Ecto neural progenitor cell (in vitro differentiated cells): ENCODE results near the gene ATP7A.
"Not testable (repeated sequence)": the region's sequence is repeated elsewhere in the genome, so short reads cannot be mapped to it uniquely, and the experiment has no call there.

Source experiments
- DNase-seq: peaks from one replicate; pipeline ENCODE4 v3.0.0-alpha.2; 2018; ENCODE audit warnings: low spot score

The ATP7A gene

DNA sequence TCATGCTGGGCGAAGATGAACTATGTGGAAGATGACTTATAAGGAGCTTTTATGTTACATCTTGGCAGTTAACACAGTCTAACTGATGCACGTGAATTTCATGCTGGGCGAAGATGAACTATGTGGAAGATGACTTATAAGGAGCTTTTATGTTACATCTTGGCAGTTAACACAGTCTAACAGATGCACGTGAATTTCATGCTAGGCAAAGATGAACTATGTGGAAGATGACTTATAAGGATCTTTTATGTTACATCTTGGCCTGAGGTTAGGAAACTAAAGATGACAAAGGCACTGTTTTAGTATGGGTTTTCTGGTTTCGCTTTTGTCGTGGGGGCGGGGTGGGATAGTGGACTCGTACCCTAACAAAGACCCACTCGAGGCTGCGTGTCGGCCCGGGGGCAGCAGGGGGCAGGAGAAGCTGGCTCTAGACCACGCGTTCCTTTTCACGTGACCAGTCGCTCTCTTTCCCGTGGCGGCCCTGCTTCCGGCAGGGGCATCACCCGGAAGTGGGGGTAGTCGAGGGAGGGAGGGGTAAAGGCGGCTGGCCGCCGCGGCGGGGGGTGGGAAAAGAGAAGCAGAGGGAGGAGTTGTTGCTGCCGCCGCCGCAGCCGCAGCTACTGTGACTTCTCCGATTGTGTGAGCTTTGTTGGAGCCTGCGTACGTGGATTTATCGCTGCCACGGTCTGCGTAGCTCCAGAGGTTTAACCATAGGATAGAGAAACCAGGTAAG lies at the start of gene ATP7A:
Gene ATP7A (plus strand): TSS at position 586 of the 733 bp plus-strand sequence. CDS start 60,949 bp downstream, outside the sequence.
- peak; percentile 87 for DNase-seq

DNA sequence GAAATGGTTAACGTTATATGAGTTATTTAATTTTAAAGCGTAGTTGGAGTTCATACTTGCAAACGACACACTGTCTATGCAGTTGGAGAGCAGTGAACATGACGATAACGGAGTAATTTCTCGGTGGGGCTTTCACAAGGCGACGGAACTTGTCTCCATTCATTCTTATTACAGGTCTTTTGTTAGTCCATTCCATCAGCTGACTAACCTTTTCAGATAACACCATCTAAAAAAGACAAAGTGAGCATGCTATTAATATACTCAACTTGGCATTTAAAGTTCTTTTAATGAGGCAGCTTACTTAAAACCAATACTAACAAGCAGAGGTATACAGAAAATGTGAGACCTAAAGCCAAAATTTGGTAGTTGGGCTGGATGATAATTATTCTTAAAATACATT lies 35.1 kb upstream of the ATP7A start:
- no peak for DNase-seq

DNA sequence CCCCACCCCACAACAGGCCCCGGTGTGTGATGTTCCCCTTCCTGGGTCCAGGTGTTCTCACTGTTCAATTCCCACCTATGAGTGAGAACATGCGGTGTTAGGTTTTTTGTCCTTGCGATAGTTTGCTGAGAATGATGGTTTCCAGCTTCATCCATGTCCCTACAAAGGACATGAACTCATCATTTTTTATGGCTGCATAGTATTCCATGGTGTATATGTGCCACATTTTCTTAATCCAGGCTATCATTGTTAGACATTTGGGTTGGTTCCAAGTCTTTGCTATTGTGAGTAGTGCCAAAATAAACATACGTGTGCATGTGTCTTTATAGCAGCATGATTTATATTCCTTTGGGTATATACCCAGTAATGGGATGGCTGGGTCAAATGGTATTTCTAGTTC lies 29.1 kb upstream of the ATP7A start:
- DNase-seq = not testable (repeated sequence)

DNA sequence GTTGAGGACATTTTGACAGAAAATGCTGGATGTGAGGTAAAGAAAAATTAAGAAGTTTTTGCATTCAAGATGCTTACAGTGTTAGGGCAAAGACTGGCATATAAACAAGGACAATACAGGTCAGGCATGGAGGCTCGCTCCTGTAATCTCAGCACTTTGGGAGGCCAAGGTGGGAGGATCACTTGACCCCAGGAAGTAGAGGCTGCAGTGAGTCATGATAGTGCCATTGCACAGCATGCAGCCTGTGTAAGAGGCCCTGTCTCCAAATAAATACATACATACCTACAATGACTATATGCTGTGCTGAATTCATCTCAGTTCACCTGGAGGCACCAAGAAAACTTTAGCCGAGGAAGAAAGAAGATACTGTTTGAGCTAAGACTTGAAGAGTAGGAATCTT lies 17.6 kb upstream of the ATP7A start:
- DNase-seq = no peak

DNA sequence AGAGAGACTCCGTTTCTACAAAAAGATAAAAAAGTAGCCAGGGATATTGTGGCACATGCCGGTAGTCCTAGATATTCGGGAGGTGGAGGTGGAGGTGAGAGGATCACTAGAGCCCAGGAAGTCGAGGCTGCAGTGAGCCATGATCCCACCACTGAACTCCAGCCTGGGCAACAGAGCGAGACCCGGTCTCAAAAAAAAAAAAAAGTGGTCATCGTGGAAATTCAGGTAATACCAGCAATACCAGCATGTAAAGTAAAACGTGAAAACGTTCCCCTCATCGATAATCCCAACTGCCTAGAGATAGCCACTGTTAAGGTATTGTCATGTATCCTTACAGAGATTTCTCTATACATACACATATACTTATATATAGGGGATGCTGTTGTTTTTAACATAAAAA lies 16.8 kb upstream of the ATP7A start:
- DNase-seq = no peak

DNA sequence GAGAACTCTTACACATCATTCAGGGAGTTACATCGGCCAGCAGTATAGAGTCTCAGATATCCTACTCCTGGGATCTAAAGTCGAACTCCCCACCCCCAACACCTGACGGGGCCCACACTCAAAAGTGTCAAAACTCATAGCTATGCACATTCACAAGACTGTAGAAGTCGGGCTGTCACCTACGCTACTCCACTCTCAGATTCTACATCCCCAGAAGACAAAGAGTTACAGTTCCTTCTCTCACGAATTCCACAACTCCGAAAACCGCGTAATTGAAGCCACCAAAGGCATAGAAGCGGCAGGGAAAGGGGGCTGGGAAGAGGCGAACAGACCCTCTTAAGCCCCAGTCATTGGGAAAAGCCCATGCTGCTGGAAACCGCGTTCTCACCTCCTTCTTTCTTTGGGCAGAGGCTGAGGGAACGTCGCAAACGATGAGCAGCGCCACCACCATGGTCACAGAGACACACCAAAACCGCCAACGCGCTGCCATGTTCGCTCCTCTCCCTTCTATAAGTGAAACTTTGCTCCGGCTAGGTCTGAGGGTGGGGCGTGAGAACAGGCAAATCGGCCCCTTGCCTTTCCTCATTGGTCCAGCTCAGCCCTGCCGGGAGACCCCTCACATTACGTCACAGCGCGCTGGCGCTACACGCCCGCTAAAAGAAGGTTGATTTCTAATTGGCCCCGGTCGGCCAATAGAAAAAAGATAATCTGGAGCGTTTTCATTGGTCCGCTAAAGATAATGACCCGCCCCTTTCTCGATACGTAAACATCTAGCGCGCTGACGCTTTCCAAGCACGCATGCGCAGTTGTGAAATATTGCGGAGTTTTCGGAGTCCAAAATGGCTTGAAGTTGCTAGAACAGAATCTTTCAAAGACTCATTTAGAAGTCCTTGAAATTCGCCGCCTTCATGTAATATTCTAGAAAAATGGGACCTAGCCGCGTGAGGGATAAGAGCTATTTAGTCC lies 15.3 kb upstream of the ATP7A start, which contains the start of gene MAGT1:
Gene MAGT1 (minus strand): TSS at position 515 of the 966 bp plus-strand sequence. CDS start 25 bp downstream, at position 490.
- peak; percentile 89 for DNase-seq

DNA sequence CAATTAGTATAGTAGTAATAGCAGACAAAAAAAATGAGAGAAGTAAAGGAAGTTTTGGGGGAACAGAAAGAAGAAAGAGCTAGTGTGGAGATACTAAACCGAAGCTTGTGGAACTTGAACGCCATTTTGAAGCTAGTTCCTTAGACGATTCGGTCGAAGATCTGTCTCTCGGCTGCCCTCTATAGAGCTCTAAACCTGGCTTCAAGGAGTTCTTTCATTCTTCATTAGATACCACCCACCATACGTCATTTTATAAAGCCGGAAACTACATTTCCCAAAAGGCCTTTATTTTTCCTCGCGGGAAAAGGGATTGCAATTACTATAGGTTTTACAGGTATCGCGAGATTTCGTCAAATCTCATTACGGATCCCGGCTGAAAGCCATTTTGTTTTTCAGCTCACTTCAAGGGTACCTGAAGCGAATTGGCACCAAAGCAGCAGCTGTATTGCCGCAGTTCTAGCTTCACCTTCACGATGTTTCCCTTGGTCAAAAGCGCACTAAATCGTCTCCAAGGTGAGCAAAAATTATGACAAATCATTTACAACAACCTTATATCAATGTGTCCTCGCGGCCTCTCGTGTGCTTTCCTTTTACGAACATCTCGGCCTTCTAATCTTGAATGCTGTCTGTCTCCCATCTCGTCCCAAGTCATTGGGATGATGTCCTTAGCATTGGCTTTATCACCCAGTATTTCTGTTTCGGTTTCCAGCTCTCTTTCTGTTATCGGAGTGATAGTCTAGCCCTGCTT lies 11.2 kb upstream of the ATP7A start, which contains the start of gene COX7B:
Gene COX7B (plus strand): TSS at position 388 of the 748 bp plus-strand sequence. CDS start 86 bp downstream, at position 474.
- peak; percentile 67 for DNase-seq

DNA sequence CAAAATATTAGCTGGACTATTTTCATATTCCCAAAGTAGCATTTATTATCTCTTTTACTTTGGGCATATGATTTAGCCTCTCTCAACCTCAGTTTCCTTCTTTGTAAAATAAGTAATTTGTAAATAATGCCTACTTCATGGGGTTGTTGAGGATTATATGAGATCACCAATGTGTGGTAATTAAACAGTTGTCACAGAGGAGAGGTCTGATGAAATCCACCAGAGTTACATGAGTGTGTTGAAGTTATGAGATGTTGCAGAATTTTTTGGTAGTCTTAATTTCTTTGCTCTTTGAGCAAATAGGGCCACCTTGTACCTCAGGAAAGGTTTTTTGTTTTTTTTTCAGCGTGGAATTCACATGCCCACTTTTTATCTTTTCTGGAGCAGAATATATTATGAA lies 9.8 kb upstream of the ATP7A start:
- no peak for DNase-seq

DNA sequence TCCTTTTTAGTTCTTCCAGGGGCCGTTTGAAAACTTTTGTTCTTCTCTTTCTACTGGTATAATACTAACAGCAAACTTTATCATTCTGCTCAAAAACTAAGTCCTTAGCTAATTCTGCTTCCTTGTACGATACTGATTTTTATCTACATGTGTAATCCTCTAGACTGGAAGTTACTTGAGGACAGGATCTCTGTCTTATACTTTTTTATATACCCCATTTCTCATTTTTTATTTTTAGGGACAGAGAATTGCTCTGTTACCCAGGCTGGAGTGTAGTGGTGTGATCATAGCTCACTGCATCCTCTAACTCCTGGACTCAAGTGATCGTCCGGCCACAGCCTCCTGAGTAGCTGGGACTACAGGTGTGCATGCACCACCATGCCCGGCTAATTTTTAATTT lies 9.0 kb upstream of the ATP7A start:
- no peak for DNase-seq

DNA sequence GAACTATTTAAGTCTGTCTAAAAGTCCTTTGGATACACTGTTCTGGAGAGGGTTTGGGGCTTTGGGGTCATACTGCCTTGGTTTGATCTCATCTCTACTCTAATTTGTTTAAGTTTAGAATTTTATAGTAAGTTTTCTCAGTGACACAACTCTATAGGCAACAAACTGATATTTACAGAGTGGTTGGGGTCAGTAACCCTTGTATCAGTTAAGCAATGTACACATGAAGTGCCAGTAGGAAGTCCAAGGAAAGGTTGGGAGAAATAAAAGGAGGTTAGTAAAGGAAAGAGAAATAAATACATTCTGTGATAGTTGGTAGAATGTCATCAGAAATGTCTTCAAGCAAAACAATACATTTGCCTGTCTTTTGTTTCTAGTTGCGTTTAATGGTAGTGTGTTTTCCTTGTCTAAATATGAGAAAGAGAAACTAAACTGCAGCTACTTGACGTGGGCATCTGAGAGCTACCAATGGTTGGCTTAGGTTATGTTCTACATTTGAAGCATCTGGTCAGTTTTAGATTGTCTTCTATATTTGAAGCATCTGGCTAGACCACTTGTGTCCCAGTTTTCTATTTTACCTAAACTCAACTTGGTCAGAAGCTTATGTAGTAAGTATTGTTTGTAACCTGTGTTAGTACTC lies 6.9 kb downstream of the ATP7A start:
- no peak for DNase-seq

DNA sequence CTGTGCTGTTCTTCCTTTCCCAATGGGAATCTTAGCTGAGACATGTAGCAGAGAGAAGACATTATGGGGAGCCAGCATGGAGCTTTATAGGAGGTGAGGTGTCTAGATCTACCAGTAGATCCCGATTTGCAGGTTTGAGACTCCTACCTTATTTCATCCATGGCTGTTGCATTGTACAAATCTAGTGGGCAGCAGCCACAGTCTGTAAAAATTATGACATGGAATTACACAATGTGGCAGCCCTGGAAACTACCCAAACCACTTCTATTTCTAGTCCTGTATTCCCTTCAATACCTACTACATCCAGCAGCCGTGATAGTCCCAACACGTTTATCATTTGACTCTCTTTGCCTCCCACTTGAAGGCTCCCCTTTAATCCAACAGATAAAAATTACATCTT lies 8.1 kb downstream of the ATP7A start:
- DNase-seq = no peak

DNA sequence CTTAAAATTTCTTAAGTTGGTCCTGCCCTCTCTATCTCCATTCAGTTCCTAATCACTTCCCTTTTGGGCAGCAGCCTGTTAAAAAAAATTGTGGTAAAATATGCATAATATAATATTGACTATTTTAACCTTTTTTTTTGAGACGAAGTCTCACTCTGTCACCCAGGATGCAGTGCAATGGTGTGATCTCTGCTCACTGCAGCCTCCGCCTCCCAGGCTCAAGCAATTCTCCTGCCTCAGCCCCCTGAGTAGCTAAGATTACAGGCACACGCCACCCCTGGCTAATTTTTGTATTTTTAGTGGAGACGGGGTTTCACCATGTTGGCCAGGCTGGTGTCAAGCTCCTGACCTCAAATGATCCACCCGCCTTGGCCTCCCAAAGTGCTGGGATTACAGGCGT lies 8.9 kb downstream of the ATP7A start:
- DNase-seq = not testable (repeated sequence)

DNA sequence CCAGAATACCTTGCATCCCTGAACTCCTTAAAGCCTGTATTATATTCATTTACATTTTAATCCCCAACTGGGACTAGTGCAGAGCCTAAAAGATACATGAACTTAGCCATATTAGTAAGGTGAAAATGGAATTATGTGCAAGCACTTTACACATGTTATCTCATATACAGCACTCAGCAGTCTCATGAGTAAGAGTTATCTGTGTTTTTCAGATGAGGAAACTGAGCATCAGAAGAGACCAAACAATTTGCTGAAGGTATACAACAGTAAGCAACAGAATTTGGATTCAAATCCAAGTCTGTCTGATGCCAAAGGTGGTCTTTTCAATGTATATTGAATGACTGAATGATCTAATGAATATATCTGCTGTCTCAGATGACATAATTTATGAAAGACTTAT lies 12.3 kb downstream of the ATP7A start:
- no peak for DNase-seq

DNA sequence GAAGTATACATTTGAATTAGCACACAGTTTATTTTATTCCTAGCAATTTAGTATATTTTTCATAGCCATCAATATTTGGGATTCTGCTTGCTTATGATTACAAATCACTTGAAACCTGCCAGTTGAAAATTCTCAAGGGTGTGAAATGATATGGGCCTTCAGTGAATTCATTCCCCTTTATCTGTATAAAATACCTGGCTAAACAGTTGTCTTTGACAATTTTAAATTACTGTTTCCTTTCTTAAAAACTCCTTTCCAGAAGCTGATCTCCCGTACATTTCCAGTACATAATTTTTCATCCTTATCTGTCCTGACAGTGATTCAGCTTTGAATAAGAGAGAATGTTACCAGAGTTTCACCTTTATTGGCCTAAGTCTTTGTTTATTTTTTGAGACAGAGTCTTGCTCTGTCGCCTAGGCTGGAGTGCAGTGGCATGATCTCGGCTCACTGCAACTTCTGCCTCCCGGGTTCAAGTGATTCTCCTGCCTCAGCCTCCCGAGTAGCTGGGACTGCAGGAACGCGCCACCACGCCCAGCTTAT lies 13.9 kb downstream of the ATP7A start:
- DNase-seq = no peak

DNA sequence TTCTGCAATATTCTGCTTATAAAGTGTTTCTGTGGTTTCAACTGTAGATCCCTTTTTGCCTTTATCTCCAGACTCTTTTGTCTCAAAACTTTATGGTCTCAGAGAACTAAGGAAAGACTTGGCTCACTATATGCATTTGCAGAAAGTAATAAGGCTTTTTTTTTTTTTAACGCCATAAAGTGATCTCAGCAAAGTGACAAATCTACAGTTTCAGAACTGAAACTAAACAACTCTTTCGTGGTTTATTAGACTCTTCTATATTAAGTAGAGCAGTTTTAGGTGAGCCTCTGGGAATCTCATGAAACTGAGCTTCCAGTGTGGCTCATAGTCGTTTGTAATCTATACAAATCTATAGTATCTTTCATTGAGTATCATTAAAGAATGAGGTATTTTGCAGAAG lies 15.3 kb downstream of the ATP7A start:
- no peak for DNase-seq

DNA sequence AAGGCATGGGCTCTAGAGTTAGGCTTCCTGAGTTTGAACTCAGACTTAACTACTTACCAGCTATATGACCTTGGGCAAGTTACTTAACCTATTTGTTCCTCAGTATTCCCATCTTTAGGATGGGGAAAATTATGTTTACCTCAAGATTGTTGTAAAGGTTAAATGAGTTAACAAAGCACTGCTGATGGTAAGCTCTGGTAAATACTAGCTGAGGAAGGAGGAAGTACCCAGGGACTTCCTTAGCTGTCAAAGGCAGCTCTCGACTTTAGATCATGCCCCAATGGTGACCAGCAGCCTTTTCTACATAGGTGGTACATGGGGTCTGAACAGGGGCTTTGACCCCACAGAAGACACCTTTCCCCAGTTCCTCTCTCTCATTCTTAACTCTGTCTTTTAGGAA lies 20.1 kb downstream of the ATP7A start:
- no peak for DNase-seq

DNA sequence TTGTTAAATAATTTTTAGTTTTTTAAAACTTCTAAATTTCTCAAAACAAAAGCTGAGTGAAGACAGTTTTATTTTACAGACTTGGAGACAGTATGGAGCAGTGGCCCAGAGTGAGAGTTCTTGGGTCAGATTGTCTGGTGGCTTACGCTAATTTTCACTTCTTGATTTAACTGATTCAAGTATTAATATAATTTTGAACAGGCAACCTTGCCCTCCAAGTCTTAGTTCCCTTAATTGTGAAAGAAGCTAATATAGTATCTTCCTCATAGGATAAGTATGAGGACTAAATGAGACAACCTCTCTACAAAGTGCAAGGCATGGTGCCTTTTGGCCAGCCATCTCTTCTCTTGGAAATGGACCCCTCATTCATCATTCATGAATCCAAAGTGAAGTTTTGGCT lies 25.4 kb downstream of the ATP7A start:
- DNase-seq = no peak

DNA sequence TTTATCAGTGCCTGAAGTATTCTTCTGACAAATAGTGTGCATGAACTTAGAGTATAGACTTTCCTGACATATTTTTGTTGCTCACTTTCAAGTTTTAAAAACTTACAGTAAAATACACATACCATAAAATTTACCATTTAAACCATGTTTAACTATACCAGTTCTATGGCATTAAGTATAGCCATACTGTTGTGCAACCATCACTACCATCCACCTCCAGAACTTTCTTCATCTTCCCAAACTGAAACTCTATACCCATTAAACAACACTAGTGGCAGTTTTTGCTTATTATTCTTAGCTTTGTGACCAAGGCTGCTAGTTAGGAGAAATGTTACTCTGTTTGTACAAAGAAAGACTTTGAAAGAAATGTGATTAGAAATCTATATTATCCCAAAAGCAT lies 25.8 kb downstream of the ATP7A start:
- DNase-seq = no peak

DNA sequence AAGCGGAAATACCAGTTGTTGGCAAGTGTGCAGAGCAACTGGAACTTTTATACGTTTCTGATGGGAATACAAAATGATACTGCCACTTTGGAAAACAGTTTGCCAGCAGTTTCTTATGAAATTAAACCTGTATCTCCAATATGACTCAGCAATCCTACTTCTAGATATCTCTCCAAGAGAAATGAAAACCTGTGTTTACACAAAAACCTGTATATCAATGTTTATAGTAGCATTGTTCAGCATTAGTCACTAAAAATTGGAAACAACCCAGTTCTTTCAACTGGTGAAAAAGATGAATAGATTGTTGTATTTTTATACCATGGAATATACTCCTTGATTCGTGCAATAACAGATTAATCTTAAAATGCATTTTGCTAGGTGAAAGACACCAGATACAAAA lies 26.8 kb downstream of the ATP7A start:
- DNase-seq = no peak

DNA sequence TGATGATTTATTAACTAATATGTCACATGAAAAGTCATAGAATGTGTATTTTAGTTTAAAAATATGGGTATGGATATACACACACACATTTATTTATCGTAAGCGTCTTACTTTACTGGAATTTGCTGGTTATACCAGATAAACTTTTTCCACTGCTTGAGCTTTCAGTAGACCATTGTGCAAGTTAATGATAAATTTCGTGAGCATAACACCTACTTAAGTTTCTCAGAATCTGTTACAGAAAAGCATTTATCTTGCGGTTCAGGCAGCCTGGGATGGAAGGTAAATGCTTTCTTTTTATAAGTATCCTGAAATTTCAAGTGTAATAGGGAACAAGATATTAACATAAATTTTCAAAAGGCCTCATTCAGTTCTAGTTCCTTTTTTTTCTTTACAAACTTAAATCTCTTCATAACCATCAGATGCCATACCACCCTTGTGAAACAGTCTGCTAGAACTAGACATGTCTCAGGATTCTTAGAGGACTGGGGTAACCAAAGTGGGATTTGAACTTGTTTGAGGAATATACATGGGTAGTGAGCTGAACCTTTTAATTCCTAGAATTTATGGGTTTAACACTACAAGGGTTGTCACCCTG lies 27.7 kb downstream of the ATP7A start:
- no peak for DNase-seq

DNA sequence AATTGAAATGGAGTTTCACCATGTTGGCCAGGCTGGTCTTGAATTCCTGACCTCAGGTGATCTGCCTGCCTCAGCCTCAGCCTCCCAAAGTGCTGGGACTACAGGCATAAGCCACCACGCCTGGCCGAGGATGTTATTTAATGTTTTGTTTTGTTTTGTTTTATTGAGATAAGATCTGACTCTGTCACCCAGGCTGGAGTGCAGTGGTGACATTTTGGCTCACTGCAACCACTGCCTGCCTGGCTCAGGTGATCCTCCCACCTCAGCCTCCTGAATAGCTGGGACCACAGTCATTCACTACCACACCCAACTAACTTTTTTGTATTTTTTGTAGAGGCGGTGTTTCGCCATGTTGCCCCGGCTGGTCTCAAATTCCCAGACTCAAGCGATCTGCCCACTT lies 34.5 kb downstream of the ATP7A start:
- DNase-seq = not testable (repeated sequence)
